Glomerular visceral epithelial cell (primary cell): Measurements from ENCODE around the gene GPX2.

Experiments used
- DNase-seq: peaks from one replicate; pipeline ENCODE4 v3.0.0-alpha.2; 2016; ENCODE audit errors: extremely low spot score

GPX2 gene

DNA sequence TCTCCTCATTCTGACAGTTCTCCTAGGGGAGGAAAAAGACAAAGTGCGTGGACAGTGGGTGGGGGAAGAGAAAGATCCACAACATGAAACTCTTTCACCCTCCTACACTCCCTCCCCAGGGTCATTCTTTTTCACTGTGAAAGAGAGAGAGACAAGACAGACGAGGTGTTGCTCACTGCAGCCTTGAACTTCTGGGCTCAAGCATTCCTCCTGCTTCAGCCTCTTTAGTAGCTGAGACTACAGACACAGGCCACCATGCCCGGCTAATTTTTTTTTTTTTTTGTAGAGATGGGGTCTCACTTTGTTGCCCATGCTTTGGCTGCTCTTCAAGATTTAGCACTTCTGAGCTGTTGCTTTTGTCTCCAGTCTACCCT lies 2.7 kb downstream of the GPX2 start:
- DNase-seq, result no peak

- DNase-seq, result no peak
Measured at GRCh38 chr14:64938972-64939816, 3.4 kb downstream of the GPX2 start.

GRCh38 chr14:64937821-64938193 lies 4.7 kb downstream of the GPX2 start:
- peak; percentile 29 for DNase-seq

- DNase-seq, result no peak
Measured at GRCh38 chr14:64937171-64937820, 5.2 kb downstream of the GPX2 start.

DNA sequence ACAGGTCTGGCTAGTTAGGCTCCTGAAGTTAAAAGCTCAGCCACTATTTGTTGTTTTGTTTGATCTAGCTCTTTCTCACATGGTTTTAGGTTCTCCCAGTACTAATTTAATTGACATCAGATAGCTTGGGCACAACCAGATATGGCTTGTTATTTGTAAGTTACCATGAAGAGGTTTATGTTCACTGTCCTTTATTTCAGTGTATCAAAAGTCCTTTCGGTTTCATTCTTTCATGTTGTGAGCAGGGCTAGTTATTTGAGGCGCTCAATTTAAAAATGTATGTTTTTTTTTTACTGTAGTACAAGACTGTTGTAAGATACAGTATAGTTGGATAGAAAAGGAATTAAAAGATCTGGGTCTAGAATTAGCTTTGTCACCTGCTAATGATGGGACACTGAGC lies 7.0 kb downstream of the GPX2 start:
- DNase-seq, result no peak

DNA sequence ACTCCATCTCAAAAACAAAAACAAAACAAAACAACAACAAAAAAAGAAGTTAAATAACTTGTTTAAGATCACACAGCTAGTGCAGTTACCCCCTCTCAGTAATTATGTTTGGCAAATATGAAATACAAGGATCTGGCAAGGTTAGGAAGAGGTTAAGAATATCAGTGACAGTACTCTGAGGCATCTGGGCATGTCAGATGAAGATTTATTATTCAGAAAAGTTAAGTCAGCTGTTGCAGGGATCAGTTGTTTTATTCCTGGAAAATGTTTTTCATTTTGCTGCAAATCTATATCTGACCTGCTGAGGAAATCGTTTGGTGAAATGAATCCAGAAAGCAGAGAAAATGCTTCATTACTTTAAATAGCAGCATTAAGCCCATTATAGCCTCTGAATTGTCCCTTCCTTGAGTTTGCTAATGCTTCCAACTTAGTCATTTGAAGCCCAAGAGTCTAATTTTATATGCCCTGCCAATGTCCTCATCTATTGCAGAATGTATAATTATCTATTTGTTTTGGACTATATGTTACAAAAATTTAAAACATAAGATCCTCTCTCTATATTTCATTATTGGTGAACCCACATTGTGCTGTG lies 8.1 kb downstream of the GPX2 start:
- no peak for DNase-seq

DNA sequence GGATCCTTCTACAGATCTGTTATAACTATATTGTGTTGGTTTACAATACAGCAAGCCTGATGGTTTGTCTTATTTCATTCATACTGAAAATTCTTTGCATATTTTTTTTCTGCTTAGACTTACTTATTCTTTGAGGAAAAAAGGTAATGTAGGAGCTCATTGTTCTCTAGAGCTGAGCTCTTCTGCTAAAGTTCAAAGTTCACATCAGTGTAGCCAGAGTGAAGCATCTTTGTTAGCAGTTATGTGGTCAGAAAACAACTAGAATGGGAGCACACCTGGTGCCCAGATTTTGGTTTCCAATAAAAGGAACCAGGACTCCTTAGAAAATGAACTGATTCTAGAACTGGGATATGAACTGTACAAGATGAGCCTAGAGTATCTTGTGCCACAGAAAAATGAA lies 10.3 kb downstream of the GPX2 start:
- no peak for DNase-seq

- no peak for DNase-seq
Measured at GRCh38 chr14:64931123-64931522, 11.4 kb downstream of the GPX2 start.

- no peak for DNase-seq
Measured at GRCh38 chr14:64930085-64930843, 12.3 kb downstream of the GPX2 start.

- DNase-seq, result no peak
Measured at GRCh38 chr14:64929014-64929359, 13.6 kb downstream of the GPX2 start.

GRCh38 chr14:64928239-64929013 lies 14.1 kb downstream of the GPX2 start:
- DNase-seq, result no peak

- no peak for DNase-seq
Measured at GRCh38 chr14:64927031-64927430, 15.5 kb downstream of the GPX2 start.

- DNase-seq, result no peak
Measured at GRCh38 chr14:64926398-64926995, 16.0 kb downstream of the GPX2 start.

DNA sequence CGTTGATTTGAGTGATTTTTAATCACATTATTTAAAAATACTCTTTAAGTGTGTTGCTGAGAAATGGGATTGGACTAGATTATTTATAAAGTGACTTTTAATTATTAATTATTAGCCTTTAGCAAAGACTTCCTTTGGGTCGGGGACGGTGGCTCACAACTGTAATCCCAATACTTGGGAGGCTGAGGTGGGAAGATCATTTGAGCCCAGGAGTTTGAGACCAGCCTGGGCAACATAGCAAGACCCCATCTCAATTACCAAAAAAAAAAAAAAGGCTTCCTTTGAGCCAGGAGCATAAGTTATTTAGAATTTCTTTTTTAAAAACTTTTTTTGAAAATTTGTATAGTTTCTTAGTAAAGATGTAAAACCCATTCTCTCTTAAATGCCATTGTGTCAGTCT lies 19.5 kb downstream of the GPX2 start:
- no peak for DNase-seq

DNA sequence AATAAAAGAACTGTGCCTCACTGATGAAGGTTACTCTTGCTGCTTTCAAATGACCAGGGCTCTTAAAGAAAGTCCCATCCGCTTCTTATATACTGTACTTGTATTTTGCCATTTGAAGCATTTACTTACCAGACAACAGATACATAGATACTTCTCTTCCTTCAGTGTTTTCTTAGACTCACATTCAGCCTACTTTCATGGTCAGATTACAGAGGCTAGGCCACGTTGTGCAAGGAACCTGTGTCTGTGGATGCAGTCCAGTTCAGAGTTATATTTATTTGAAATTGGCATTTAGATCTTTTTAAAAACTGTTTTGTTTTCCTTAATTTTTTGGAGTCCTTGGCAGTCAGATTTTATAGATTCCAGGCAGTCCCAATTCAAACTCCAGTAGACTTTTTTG lies 22.1 kb downstream of the GPX2 start:
- no peak for DNase-seq

GRCh38 chr14:64919618-64920017 lies 22.9 kb downstream of the GPX2 start:
- no peak for DNase-seq

- DNase-seq, result no peak
Measured at GRCh38 chr14:64919215-64919614, 23.3 kb downstream of the GPX2 start.

- no peak for DNase-seq
Measured at GRCh38 chr14:64918216-64918615, 24.3 kb downstream of the GPX2 start.

DNA sequence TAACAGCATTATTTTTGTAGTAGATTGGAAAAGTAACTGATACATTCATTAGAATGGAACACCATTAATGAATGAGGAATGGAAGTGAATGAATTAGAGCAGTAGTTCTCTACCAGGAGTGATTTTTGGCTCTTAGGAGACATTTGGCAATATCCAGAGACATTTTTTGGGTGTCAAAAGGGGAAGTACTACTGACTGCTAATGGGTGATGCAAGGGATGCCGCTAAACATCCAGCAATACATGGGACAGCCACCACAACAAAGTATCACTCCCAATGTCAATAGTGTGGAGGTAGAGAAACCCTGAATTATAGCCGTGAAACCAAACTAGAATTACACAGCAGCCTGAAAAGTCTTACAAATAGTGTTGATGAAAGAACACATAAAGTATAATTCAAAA lies 26.7 kb downstream of the GPX2 start:
- DNase-seq, result no peak

DNA sequence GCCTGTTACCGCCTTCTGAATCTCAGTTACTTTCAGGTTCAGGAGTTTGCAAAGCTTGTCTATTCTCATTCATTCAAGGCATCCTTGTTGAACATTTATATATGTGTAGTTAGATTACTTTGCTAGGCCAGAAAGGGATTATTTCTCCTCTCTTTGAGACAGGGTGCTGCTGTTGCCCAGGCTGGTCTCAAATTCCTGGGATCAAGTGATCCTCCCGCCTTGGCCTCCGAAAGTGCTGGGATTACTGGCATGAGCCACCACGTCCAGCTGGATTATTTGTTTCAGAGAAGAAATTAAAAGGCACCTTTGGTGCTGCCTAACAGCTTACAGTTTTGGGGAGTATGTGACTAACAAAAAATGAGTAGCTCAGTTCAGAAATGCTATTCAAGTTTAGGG lies 27.5 kb downstream of the GPX2 start:
- DNase-seq, result no peak
